MCF 10A (cell line): ENCODE measurements around the gene PPM1A. TPM values are rescaled to one million over a fixed set of nuclear protein-coding genes. Genes with fewer than 3 reads are reported as not detected.

Experiments used
- BruUV-seq: library from RNA; stranded (reverse); fragments of 400-500 nt; replicated peaks from 2 replicates; lab custom pipeline; 2021; lab: Mats Ljungman, UMichigan
- CTCF ChIA-PET: fragments of 300-600 bp; sonication (Branson Sonifier 250); formaldehyde crosslinking; extraction: SDS; loops from one replicate; lab custom pipeline; 2021; ENCODE audit warnings: antibody characterized with exemption, inconsistent platforms; lab: Yijun Ruan, JAX
- POLR2A ChIA-PET: fragments of 300-600, 350-650 bp; sonication (Branson Sonifier 250); formaldehyde crosslinking; extraction: SDS; loops from one replicate; lab custom pipeline; 2020; ENCODE audit warnings: antibody characterized with exemption, inconsistent platforms; lab: Yijun Ruan, JAX
- DNase-seq: peaks from one replicate; pipeline ENCODE4 v3.0.0-alpha.2; 2018; ENCODE audit not compliant: unreplicated experiment
- H3K27ac Mint-ChIP-seq: one replicate; pipeline ENCODE4 v1.8.0; 2022; ENCODE audit warnings: mild to moderate bottlenecking, low read depth, mixed read lengths; ENCODE audit not compliant: unreplicated experiment
- H3K27me3 Mint-ChIP-seq: one replicate; pipeline ENCODE4 v1.8.0; 2022; ENCODE audit warnings: mixed read lengths; ENCODE audit not compliant: insufficient read depth, unreplicated experiment
- H3K36me3 Mint-ChIP-seq: one replicate; pipeline ENCODE4 v1.8.0; 2022; ENCODE audit warnings: mild to moderate bottlenecking, moderate library complexity, mixed read lengths; ENCODE audit not compliant: insufficient read depth, unreplicated experiment
- H3K4me1 Mint-ChIP-seq: one replicate; pipeline ENCODE4 v1.8.0; 2022; ENCODE audit warnings: mixed read lengths; ENCODE audit not compliant: insufficient read depth, unreplicated experiment
- H3K4me3 Mint-ChIP-seq: one replicate; pipeline ENCODE4 v1.8.0; 2022; ENCODE audit warnings: mild to moderate bottlenecking, moderate library complexity, mixed read lengths; ENCODE audit not compliant: unreplicated experiment
- H3K9me3 Mint-ChIP-seq: one replicate; pipeline ENCODE4 v1.8.0; 2022; ENCODE audit warnings: mixed read lengths; ENCODE audit not compliant: unreplicated experiment
- intact Hi-C: fragments of 100-400 bp; cut with micrococcal nuclease; formaldehyde crosslinking; loops from 2 replicates; pipeline ENCODE4 v1.14.1; 2022
- total RNA-seq: library from RNA; stranded (reverse); gene quantifications from 2 replicates; pipeline ENCODE4 v1.2.3, GENCODE V29; 2022
- TF ChIP-seq, protein P1 (sequence below): fragments of 200-600 bp; IDR thresholded peaks from one replicate; pipeline ENCODE4 v1.8.0; 2022; ENCODE audit warnings: antibody characterized with exemption, mild to moderate bottlenecking; ENCODE audit not compliant: unreplicated experiment

PPM1A gene
- total RNA-seq, 1 experiment from 2014 or later = 50.4 TPM

DNA sequence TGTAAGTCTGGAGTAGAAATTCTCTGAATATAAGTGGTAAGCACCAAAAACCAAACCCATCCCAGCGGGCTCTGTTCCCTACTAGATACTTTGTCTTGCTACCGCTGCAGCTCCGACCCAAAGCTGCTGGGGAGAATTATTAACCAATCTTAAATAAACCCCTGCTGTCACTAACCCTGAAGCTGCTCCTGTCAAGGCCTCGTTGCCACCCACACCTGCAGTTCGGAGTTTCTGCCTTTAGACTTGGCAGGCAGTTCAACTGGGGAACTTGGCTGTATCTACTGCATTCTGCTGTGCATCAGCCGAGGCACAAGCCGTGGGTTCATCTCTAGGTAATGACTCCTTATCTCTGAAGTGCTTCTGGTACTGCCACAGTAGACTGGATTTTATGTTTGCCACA is 55.5 kb downstream of the PPM1A start:
- ChIA-PET CTCF (interaction anchor here (1.9 kb wide), 1 partner anchor 27 kb away, joined by 5 read pairs; no protein-coding TSS in a partner anchor), POLR2A (no interaction called here)
- Mint-ChIP-seq H3K9me3 (no peaks in the 10 kb centered on the region), H3K27ac (no peak overlapping the region), H3K4me3 (no peak overlapping the region), H3K27me3 (no peaks in the 10 kb centered on the region), H3K36me3 (no peaks in the 10 kb centered on the region), H3K4me1 (no peaks in the 10 kb centered on the region)
- intact Hi-C loops = no loop called here
- no peak for DNase-seq
- TF ChIP-seq, protein P1, sequence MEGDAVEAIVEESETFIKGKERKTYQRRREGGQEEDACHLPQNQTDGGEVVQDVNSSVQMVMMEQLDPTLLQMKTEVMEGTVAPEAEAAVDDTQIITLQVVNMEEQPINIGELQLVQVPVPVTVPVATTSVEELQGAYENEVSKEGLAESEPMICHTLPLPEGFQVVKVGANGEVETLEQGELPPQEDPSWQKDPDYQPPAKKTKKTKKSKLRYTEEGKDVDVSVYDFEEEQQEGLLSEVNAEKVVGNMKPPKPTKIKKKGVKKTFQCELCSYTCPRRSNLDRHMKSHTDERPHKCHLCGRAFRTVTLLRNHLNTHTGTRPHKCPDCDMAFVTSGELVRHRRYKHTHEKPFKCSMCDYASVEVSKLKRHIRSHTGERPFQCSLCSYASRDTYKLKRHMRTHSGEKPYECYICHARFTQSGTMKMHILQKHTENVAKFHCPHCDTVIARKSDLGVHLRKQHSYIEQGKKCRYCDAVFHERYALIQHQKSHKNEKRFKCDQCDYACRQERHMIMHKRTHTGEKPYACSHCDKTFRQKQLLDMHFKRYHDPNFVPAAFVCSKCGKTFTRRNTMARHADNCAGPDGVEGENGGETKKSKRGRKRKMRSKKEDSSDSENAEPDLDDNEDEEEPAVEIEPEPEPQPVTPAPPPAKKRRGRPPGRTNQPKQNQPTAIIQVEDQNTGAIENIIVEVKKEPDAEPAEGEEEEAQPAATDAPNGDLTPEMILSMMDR = no peak
- no TSS peak for BruUV-seq

DNA sequence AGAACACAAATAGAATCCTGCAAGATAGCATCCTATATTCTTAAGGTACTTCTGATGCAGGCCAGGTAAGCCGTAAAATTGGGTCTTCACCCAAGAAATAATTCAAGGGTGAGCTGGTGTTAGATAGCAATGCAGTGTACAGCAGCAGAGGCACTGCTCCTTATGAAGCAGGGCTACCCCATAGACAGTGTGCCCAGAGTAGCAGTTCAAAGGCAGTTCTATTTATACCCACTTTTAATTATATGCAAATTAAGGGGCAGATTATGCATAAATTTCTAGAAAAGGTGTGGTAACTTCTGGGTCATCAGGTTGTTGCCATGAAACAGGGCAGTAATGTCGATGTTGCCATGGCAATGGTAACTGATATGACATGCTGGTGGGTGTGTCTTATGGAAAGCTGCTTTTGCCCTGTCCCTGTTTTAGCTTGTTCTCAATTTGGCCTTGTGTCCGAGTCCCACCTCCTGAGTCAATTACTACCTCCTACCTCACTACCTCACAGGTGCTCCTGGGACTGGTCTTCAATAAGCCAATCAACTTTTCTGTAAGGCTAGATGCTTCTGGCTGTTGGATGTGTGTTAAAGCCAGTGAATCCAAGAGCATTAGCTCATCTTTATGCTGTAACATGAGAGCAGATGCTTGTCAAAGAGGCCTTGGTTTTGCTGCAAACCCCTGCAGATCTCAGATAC is 61.0 kb downstream of the PPM1A start:
- POLR2A ChIA-PET = interaction anchor here (0.6 to 1.4 kb wide), 5 partner anchors 8 to 201 kb away, joined by 3 read pairs; no protein-coding TSS in a partner anchor
- Mint-ChIP-seq H3K27ac (no peak overlapping the region), H3K9me3 (no peaks in the 10 kb centered on the region), H3K36me3 (no peaks in the 10 kb centered on the region), H3K4me3 (no peak overlapping the region), H3K27me3 (no peaks in the 10 kb centered on the region), H3K4me1 (no peaks in the 10 kb centered on the region)
- CTCF ChIA-PET = interaction anchor here (0.6 to 1.7 kb wide), 4 partner anchors 10 to 180 kb away, joined by 3 to 5 read pairs (median 3); no protein-coding TSS in a partner anchor
- TF ChIP-seq, protein P1 = no peak
- no peak for DNase-seq
- intact Hi-C loops = no loop called here
- no TSS peak for BruUV-seq

DNA sequence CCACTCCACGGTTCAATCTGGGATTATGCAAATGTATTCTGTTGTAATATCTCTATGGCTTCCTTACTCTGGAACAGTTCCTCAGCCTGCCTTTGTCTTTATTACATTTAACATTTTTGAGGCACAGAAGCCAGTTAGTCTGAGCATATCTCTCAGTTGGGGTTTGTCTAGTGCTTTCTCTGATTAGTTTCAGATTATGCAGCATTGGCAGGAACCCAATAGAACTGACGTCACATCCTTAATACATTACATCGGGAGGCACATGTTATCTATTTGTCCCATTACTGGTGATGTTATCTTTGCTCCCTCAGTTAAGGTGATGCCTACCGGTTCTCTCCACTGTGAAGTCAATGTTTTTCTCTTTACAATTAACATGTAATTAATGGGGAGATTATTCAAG is 62.4 kb downstream of the PPM1A start:
- DNase-seq = peak; percentile 8
- intact Hi-C loops = no loop called here
- TF ChIP-seq, protein P1 = no peak
- BruUV-seq = no TSS peak
- Mint-ChIP-seq H3K4me3 (no peak overlapping the region), H3K27me3 (no peaks in the 10 kb centered on the region), H3K9me3 (no peaks in the 10 kb centered on the region), H3K4me1 (no peaks in the 10 kb centered on the region), H3K36me3 (no peaks in the 10 kb centered on the region), H3K27ac (no peak overlapping the region)
- ChIA-PET CTCF (no interaction called here), POLR2A (no interaction called here)

DNA sequence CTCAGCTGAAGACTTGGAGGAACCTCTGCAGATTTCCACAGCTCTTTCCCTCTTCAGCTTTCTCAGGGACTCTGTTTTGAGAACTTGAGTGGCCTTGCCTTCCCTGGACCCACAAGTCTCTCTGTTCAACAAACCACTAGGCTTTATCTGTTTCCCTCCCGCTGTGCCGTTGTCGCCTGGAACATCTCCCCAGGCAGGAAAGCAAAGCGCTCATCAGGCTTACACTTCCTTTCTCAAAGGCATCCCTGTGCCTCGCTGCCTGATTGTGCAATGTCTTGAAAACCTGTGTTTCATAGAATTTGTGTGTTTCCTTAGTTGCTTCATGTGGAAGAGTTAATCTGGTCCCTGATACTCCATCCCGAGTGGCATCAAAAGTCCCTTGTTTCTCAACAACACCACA is 64.1 kb downstream of the PPM1A start:
- no peaks in the 10 kb centered on the region for H3K27me3 Mint-ChIP-seq
- no peaks in the 10 kb centered on the region for H3K36me3 Mint-ChIP-seq
- H3K4me3 Mint-ChIP-seq = no peak overlapping the region
- POLR2A ChIA-PET = interaction anchor here (0.7 kb wide), 1 partner anchor 929 kb away, joined by 3 read pairs; no protein-coding TSS in a partner anchor
- TF ChIP-seq, protein P1 = no peak
- intact Hi-C loops = no loop called here
- no TSS peak for BruUV-seq
- CTCF ChIA-PET = interaction anchor here (0.8 kb wide), 1 partner anchor 37 kb away, joined by 3 read pairs; no protein-coding TSS in a partner anchor
- no peak overlapping the region for H3K27ac Mint-ChIP-seq
- no peak for DNase-seq
- no peaks in the 10 kb centered on the region for H3K9me3 Mint-ChIP-seq
- no peaks in the 10 kb centered on the region for H3K4me1 Mint-ChIP-seq
